Measurements from ENCODE around the gene PICALM. TPM values are rescaled to one million over a fixed set of nuclear protein-coding genes. Genes with fewer than 3 reads are reported as not detected.

Gene PICALM
- total and polyA plus RNA-seq, 9 of the 15 experiments (the other 6 are each of a cell fraction or from before 2014, with no cell fraction given), result 41.3 to 990 (median 309) TPM

- no peak overlapping the region for H3K4me3 ChIP-seq
- no peaks in the 10 kb centered on the region; a peak in 1 of 5 replicates for H3K4me1 ChIP-seq (replicated peaks in 1 of 2; ENCODE audit: control insufficient read depth in 2 of 2, insufficient read depth in 2 of 2, low read length in 2 of 2)
- ChIA-PET CTCF (ENCODE audit: low intra/inter-chr PET ratio) (no interaction called here), POLR2A (interaction anchor here (0.7 to 1.0 kb wide), 2 partner anchors 8 to 12 kb away, joined by 3 read pairs; no protein-coding TSS in a partner anchor)
- no TSS peak for BruUV-seq (replicated peaks)
- peaks cover 53% of the 10 kb centered on the region for H3K79me2 ChIP-seq (ENCODE audit: control insufficient read depth, insufficient read depth, low read length)
- ATAC-seq, result no peak; the same call in 2 of the 3 replicates
- no peaks in the 10 kb centered on the region; the same call in none of the 2 replicates for H4K20me1 ChIP-seq (replicated peaks; ENCODE audit: control insufficient read depth, insufficient read depth, low read length)
- H3K9me1 ChIP-seq (ENCODE audit: control insufficient read depth, insufficient read depth, low read length), result no peaks in the 10 kb centered on the region
- WGBS (ENCODE audit: insufficient coverage, low coverage, missing lambda C conversion rate), result 52% methylated on average over 5 of the region's 5 CpGs
- H3K36me3 ChIP-seq (ENCODE audit: control insufficient read depth, insufficient read depth, low read length), result peaks cover 94% of the 10 kb centered on the region
- H3K27me3 ChIP-seq (ENCODE audit: control insufficient read depth in 2 of 2, insufficient read depth in 2 of 2, low read length in 2 of 2), result no peaks in the 10 kb centered on the region
- intact Hi-C loops (cut with micrococcal nuclease), result no loop called here
- H3K27ac ChIP-seq (ENCODE audit: extremely low read depth, low read depth, low read length), result no peak overlapping the region
- H3K9me3 ChIP-seq (replicated peaks; ENCODE audit: control insufficient read depth, insufficient read depth, low read depth, low read length), result no peaks in the 10 kb centered on the region
- no peak overlapping the region for H3K9ac ChIP-seq (ENCODE audit: insufficient read depth in 1 of 2, low read depth in 2 of 2, low read length in 2 of 2)
- DNase-seq (ENCODE audit: extremely low read depth in 1 of 4, low spot score in 3 of 4), result no peak
- in situ Hi-C loops (cut with MboI), result no loop called here
- TF ChIP-seq PML (IDR thresholded peaks at IDR 0.05; ENCODE audit: low read length) (no peak), XRCC4 (IDR thresholded peaks at IDR 0.05; ENCODE audit: extremely low read depth, insufficient read depth, insufficient read length) (no peak), ZNF717 (CRISPR knock-in tag; IDR thresholded peaks at IDR 0.05) (no peak), THAP12 (CRISPR knock-in tag; IDR thresholded peaks at IDR 0.05) (no peak), MITF (IDR thresholded peaks at IDR 0.05) (no peak), ZNF696 (CRISPR knock-in tag; conservative IDR thresholded peaks at IDR 0.05) (no peak), KLF16 (IDR thresholded peaks at IDR 0.05) (no peak)
- TF ChIP-seq, protein P1, sequence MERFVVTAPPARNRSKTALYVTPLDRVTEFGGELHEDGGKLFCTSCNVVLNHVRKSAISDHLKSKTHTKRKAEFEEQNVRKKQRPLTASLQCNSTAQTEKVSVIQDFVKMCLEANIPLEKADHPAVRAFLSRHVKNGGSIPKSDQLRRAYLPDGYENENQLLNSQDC (CRISPR knock-in tag; IDR thresholded peaks at IDR 0.05), result no peak
- no peak overlapping the region for H2AFZ ChIP-seq (ENCODE audit: low read depth, low read length)
- H3K4me2 ChIP-seq (ENCODE audit: insufficient read depth, low read length), result no peak overlapping the region
- FAIRE-seq, result peak; percentile 32
These were observed 106.9 kb downstream of the PICALM start for GRCh38 chr11:85961930-85962363.

All from K562 (cell line).